HepG2 (cell line): ENCODE measurements around the gene SQSTM1. TPM values are rescaled to one million over a fixed set of nuclear protein-coding genes. Genes with fewer than 3 reads are reported as not detected.

Experiments used
- ATAC-seq: fragments of 200-7000 bp; cut with Tn5 transposase; 3 replicates; pipeline ENCODE4 v1.9.1; 2020; ENCODE audit warnings: mild to moderate bottlenecking, moderate library complexity
- BruUV-seq: library from RNA; stranded (reverse); fragments of 400-500 nt; replicated peaks from 2 replicates; lab custom pipeline; 2021; lab: Mats Ljungman, UMichigan
- CTCF ChIA-PET: fragments of 300-600 bp; formaldehyde crosslinking; extraction: SDS; loops from one replicate; lab custom pipeline; 2021; ENCODE audit warnings: low total read pairs, inconsistent platforms, low intra/inter-chr PET ratio; lab: Yijun Ruan, JAX
- POLR2A ChIA-PET: fragments of 350-600 bp; sonication (Branson Sonifier 250); formaldehyde crosslinking; loops from one replicate; lab custom pipeline; 2020; ENCODE audit warnings: antibody characterized with exemption, inconsistent platforms; lab: Yijun Ruan, JAX
- DNase-seq: peaks from one replicate; pipeline ENCODE4 v3.0.0-alpha.2; 2015; ENCODE audit warnings: low spot score
- FAIRE-seq: peaks from 3 replicates; lab custom pipeline; 2011; peaks lifted over from hg19 to GRCh38; lab: Jason Lieb, UNC
- H2AFZ ChIP-seq: one replicate; pipeline ENCODE4 v1.6.1; 2011; ENCODE audit warnings: low read length, inconsistent platforms
- H3K27ac ChIP-seq: fragments of 300-600 bp; 3 replicates; pipeline ENCODE4 v1.8.0; 2011; ENCODE audit warnings: mixed run types, mild to moderate bottlenecking, mixed read lengths, low read length, inconsistent platforms; ENCODE audit not compliant: insufficient read depth; ENCODE audit errors: extremely low read length
- H3K27me3 ChIP-seq, 2 experiments: fragments of 200-600 bp in 1 of 2; 2 replicates in 1 of 2; 3 replicates in 1 of 2; pipeline versions ENCODE4 v1.6.0 to v1.8.0; 2011; ENCODE audit warnings: low read length in 2 of 2, mild to moderate bottlenecking in 2 of 2, moderate library complexity in 2 of 2, inconsistent platforms in 1 of 2; ENCODE audit not compliant: insufficient read depth in 2 of 2, control insufficient read depth in 1 of 2
- H3K36me3 ChIP-seq, 2 experiments: fragments of 200-600 bp in 1 of 2; replicated peaks in 1 of 2; 2 replicates in 1 of 2; 3 replicates in 1 of 2; pipeline versions ENCODE4 v1.5.1 to v1.8.0; 2011; ENCODE audit warnings: low read length in 2 of 2, inconsistent platforms in 1 of 2; ENCODE audit not compliant: insufficient read depth in 2 of 2, control insufficient read depth in 1 of 2
- H3K4me1 ChIP-seq: 2 replicates; pipeline ENCODE4 v1.5.1; 2012; ENCODE audit warnings: low read length, inconsistent platforms; ENCODE audit not compliant: insufficient read depth
- H3K4me2 ChIP-seq: 2 replicates; pipeline ENCODE4 v1.6.0; 2011; ENCODE audit warnings: low read depth, low read length, inconsistent platforms
- H3K4me3 ChIP-seq, 3 experiments: fragments of 200-600 bp in 1 of 3; sonication (generic), shearing (Covaris generic) in 1 of 3; replicated peaks in 1 of 3; 2 replicates each; pipeline ENCODE4 v1.5.1; 2011 to 2016; ENCODE audit warnings: low read length in 3 of 3, inconsistent platforms in 2 of 3, low read depth in 2 of 3, mild to moderate bottlenecking in 2 of 3, control low read depth in 1 of 3, mixed read lengths in 1 of 3; ENCODE audit not compliant: insufficient read depth in 1 of 3
- H3K79me2 ChIP-seq: one replicate; pipeline ENCODE4 v1.6.1; 2011; ENCODE audit warnings: low read length, inconsistent platforms; ENCODE audit not compliant: insufficient read depth
- H3K9ac ChIP-seq: 2 replicates; pipeline ENCODE4 v1.6.0; 2011; ENCODE audit warnings: mild to moderate bottlenecking, low read depth, low read length, inconsistent platforms; ENCODE audit not compliant: insufficient read depth
- H3K9me3 ChIP-seq: 2 replicates; pipeline ENCODE4 v1.5.1; 2012; ENCODE audit warnings: mild to moderate bottlenecking, low read length
- H4K20me1 ChIP-seq: 2 replicates; pipeline ENCODE4 v1.6.0; 2011; ENCODE audit warnings: inconsistent platforms, mild to moderate bottlenecking, low read length, moderate library complexity; ENCODE audit not compliant: insufficient read depth
- HNRNPLL ChIP-seq: fragments of 200-400 bp; formaldehyde crosslinking; IDR thresholded peaks from 2 replicates; pipeline ENCODE4 v1.6.1; 2017; ENCODE audit warnings: mild to moderate bottlenecking, low read depth, low read length; ENCODE audit not compliant: poor library complexity, severe bottlenecking
- KLF13 ChIP-seq: sonication (generic); formaldehyde crosslinking; IDR thresholded peaks from 2 replicates; pipeline ENCODE4 v1.4.0; 2020; ENCODE audit warnings: mild to moderate bottlenecking, missing genetic modification reagents
- POLR2G ChIP-seq: fragments of 200-400 bp; formaldehyde crosslinking; IDR thresholded peaks from 2 replicates; pipeline ENCODE4 v1.6.1; 2018; ENCODE audit warnings: mild to moderate bottlenecking, low read depth, low read length, moderate library complexity
- ZBTB33 ChIP-seq: sonication (generic); formaldehyde crosslinking; IDR thresholded peaks from 2 replicates; pipeline ENCODE4 v1.4.0; 2020; ENCODE audit warnings: missing genetic modification reagents
- ZFP36L1 ChIP-seq: sonication (generic); formaldehyde crosslinking; IDR thresholded peaks from 2 replicates; pipeline ENCODE4 v1.8.0; 2022; ENCODE audit warnings: mild to moderate bottlenecking, missing genetic modification reagents, moderate library complexity
- WGBS: methylation state at CpG from one replicate; pipeline ENCODE4 v1.1.6; 2017; ENCODE audit warnings: low lambda C conversion rate; 5-methylcytosine and 5-hydroxymethylcytosine counted together
- in situ Hi-C: cut with HindIII; loops from 2 replicates; pipeline ENCODE4 v1.10.0; 2017; ENCODE audit warnings: low pct_unique_long_range_greater_than_20kb; ENCODE audit not compliant: extremely low pct_ligation_motif_present
- intact Hi-C: fragments of 100-400 bp; cut with micrococcal nuclease; formaldehyde crosslinking; loops from one replicate; pipeline ENCODE4 v1.10.0; 2022; ENCODE audit not compliant: unreplicated experiment
- polyA plus RNA-seq, 8 experiments: library from polyadenylated mRNA; depleted of rRNA in 3 of 8; stranded (reverse) in 7 of 8; unstranded in 1 of 8; fragments of >200 nt; fragmentation: Illumina TruSeq in 4 of 8; extraction: Trizol in 4 of 8; gene quantifications; 2 replicates each; pipeline versions ENCODE4 v1.2.1 to v1.2.3, GENCODE V29; 2011 to 2016; ENCODE audit warnings: low read depth in 4 of 8, missing spikeins in 1 of 8, mixed read lengths in 1 of 8; ENCODE audit not compliant: insufficient read depth in 1 of 8
- total RNA-seq, 5 experiments: library from RNA; depleted of rRNA; stranded (reverse); fragments of >200 nt; fragmentation: Illumina TruSeq; extraction: Trizol; gene quantifications; 2 replicates each; pipeline ENCODE4 v1.2.3, GENCODE V29; 2016; ENCODE audit warnings: low read depth in 1 of 5

SQSTM1 gene
- total and polyA plus RNA-seq, 2 of the 13 experiments (the other 11 are each of a cell fraction or from before 2014, with no cell fraction given), result 90.9 to 160 TPM

- Histone ChIP-seq H3K36me3 (peaks cover 11 to 19% of the 10 kb centered on the region in 2 experiments; a peak in 4 of 5 replicates), H4K20me1 (peaks cover 6% of the 10 kb centered on the region), H2AFZ (no peak overlapping the region), H3K27me3 (no peaks in the 10 kb centered on the region), H3K4me3 (no peak overlapping the region), H3K9me3 (no peaks in the 10 kb centered on the region), H3K27ac (no peak overlapping the region), H3K4me2 (no peak overlapping the region), H3K4me1 (peaks cover 32% of the 10 kb centered on the region), H3K79me2 (peaks cover 17% of the 10 kb centered on the region), H3K9ac (no peak overlapping the region)
- WGBS, result 95% methylated on average over 45 of the region's 72 CpGs
- ATAC-seq (no peak), FAIRE-seq (no peak), DNase-seq (no peak)
- ChIA-PET CTCF (no interaction called here), POLR2A (interaction anchor here (5.3 kb wide), 1 partner anchor 11 kb away, joined by 115 read pairs; the partner anchor contains the start of gene MGAT4B)
- in situ Hi-C loops (no loop called here), intact Hi-C loops (no loop called here)
- no TSS peak for BruUV-seq
- TF ChIP-seq ZFP36L1 (CRISPR knock-in tag) (no peak), ZBTB33 (peak; percentile 74)
Measured at GRCh38 chr5:179816796-179817469, 3.8 kb upstream of the SQSTM1 start.

GRCh38 chr5:179817470-179817840, 3.2 kb upstream of the SQSTM1 start:
- no peak for FAIRE-seq
- Histone ChIP-seq H3K4me1 (peaks cover 37% of the 10 kb centered on the region), H3K79me2 (peaks cover 23% of the 10 kb centered on the region), H3K4me2 (no peak overlapping the region), H3K9me3 (no peaks in the 10 kb centered on the region), H4K20me1 (peaks cover 11% of the 10 kb centered on the region), H2AFZ (no peak overlapping the region)
- CTCF ChIA-PET, result no interaction called here
- in situ Hi-C loops, result no loop called here
- no TSS peak for BruUV-seq
- intact Hi-C loops, result no loop called here
- TF ChIP-seq POLR2G (peak; percentile 11; the same call in 1 of the 2 replicates), HNRNPLL (no peak), KLF13 (CRISPR knock-in tag) (no peak)
- TF ChIP-seq, all 625 proteins: peak for 1
- no peak for DNase-seq
- POLR2A ChIA-PET, result interaction anchor here (5.3 kb wide), 1 partner anchor 12 kb away, joined by 115 read pairs; the partner anchor contains the start of gene MGAT4B
- Histone ChIP-seq H3K36me3 (peaks cover 10 to 15% of the 10 kb centered on the region in 2 experiments; a peak in 3 of 5 replicates), H3K27ac (no peak overlapping the region), H3K9ac (no peak overlapping the region), H3K27me3 (no peaks in the 10 kb centered on the region), H3K4me3 (no peak overlapping the region)
- 89% methylated on average over 5 of the region's 8 CpGs for WGBS
- no peak for ATAC-seq
